ENCODE results near the gene ANLN.
"Not testable (repeated sequence)": the region's sequence is repeated elsewhere in the genome, so short reads cannot be mapped to it uniquely, and the experiment has no call there.

DNA sequence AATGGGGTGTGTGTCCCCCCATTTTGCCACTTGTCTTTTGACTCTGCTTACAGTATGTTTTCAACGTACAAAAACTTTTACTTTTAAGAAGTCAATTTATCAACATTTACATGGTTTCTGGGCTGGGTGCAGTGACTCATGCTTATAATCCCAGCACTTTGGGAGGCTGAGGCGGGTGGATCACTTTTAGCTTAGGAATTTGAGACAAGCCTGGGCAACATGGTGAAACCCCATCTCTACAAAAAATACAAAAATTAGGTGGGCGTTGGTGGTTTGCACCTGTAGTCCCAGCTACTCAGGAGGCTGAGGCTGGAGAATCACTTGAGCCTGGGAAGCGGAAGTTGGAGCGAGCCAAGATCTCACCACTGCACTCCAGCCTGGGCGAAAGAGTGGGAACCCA is 107.5 kb downstream of the ANLN start:
- TF ChIP-seq, protein P1, sequence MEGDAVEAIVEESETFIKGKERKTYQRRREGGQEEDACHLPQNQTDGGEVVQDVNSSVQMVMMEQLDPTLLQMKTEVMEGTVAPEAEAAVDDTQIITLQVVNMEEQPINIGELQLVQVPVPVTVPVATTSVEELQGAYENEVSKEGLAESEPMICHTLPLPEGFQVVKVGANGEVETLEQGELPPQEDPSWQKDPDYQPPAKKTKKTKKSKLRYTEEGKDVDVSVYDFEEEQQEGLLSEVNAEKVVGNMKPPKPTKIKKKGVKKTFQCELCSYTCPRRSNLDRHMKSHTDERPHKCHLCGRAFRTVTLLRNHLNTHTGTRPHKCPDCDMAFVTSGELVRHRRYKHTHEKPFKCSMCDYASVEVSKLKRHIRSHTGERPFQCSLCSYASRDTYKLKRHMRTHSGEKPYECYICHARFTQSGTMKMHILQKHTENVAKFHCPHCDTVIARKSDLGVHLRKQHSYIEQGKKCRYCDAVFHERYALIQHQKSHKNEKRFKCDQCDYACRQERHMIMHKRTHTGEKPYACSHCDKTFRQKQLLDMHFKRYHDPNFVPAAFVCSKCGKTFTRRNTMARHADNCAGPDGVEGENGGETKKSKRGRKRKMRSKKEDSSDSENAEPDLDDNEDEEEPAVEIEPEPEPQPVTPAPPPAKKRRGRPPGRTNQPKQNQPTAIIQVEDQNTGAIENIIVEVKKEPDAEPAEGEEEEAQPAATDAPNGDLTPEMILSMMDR (IDR thresholded peaks at IDR 0.05; ENCODE audit: borderline replicate concordance, extremely low read depth, low read length, poor library complexity, severe bottlenecking), result not testable (repeated sequence)
- TF ChIP-seq EZH2 (IDR thresholded peaks at IDR 0.05; ENCODE audit: borderline replicate concordance, low read depth, low read length, severe bottlenecking), result not testable (repeated sequence)

Data from DND-41 (cell line).